ENCODE data around the gene SPTLC2.
A peak's percentile ranks its signal among the peaks of the same experiment; 100 is the strongest.

SPTLC2 gene

GRCh38 chr14:77615361-77616132 lies 890 bp downstream of the SPTLC2 start:
- Histone ChIP-seq H3K36me3 (ENCODE audit: insufficient read depth, low read length) (no peaks in the 10 kb centered on the region), H4K20me1 (ENCODE audit: insufficient read depth, low read length, poor library complexity, severe bottlenecking) (peaks cover 32% of the 10 kb centered on the region), H3K79me2 (ENCODE audit: insufficient read depth, low read length) (peaks cover 51% of the 10 kb centered on the region), H3K4me2 (ENCODE audit: low read depth, low read length, poor library complexity, severe bottlenecking) (peak overlapping the region; percentile 88), H3K9me2 (replicated peaks; ENCODE audit: low read depth, low read length) (no peaks in the 10 kb centered on the region), H3F3A (ENCODE audit: low read depth) (no peaks in the 10 kb centered on the region), H2AFZ (ENCODE audit: low read length) (0 out of 2 replicates have a peak overlapping the region, but pooled peaks have one; percentile 35), H3K9me3 (ENCODE audit: insufficient read depth, low read depth, low read length) (no peaks in the 10 kb centered on the region), H3K27me3 (ENCODE audit: insufficient read depth, low read length, poor library complexity, severe bottlenecking) (no peaks in the 10 kb centered on the region), H3K4me3 (ENCODE audit: low read length, poor library complexity, severe bottlenecking) (peak overlapping the region; percentile 81), H3K4me1 (ENCODE audit: insufficient read depth, low read length, poor library complexity, severe bottlenecking) (peaks cover 27% of the 10 kb centered on the region), H3K9ac (ENCODE audit: low read depth, low read length, poor library complexity, severe bottlenecking) (peak overlapping the region; percentile 79)
- TF ChIP-seq CTCF (conservative IDR thresholded peaks at IDR 0.05; ENCODE audit: low read length) (no peak), EZH2phosphoT487 (IDR thresholded peaks at IDR 0.05; ENCODE audit: borderline replicate concordance) (no peak)

- Histone ChIP-seq H3K9me2 (replicated peaks; ENCODE audit: low read depth, low read length) (no peaks in the 10 kb centered on the region), H3K9me3 (ENCODE audit: insufficient read depth, low read depth, low read length) (no peaks in the 10 kb centered on the region), H2AFZ (ENCODE audit: low read length) (no peak overlapping the region), H3K36me3 (ENCODE audit: insufficient read depth, low read length) (no peaks in the 10 kb centered on the region), H3K27me3 (ENCODE audit: insufficient read depth, low read length, poor library complexity, severe bottlenecking) (no peaks in the 10 kb centered on the region), H4K20me1 (ENCODE audit: insufficient read depth, low read length, poor library complexity, severe bottlenecking) (peaks cover 32% of the 10 kb centered on the region), H3K4me3 (ENCODE audit: low read length, poor library complexity, severe bottlenecking) (peak overlapping the region; percentile 60), H3K9ac (ENCODE audit: low read depth, low read length, poor library complexity, severe bottlenecking) (peak overlapping the region; percentile 45), H3K79me2 (ENCODE audit: insufficient read depth, low read length) (peaks cover 72% of the 10 kb centered on the region), H3K4me1 (ENCODE audit: insufficient read depth, low read length, poor library complexity, severe bottlenecking) (peaks cover 31% of the 10 kb centered on the region), H3F3A (ENCODE audit: low read depth) (no peaks in the 10 kb centered on the region), H3K4me2 (ENCODE audit: low read depth, low read length, poor library complexity, severe bottlenecking) (peak overlapping the region; percentile 77)
- TF ChIP-seq CTCF (conservative IDR thresholded peaks at IDR 0.05; ENCODE audit: low read length): no peak
These were observed 3.2 kb downstream of the SPTLC2 start for GRCh38 chr14:77613201-77613600.

GRCh38 chr14:77612011-77612620 lies 4.3 kb downstream of the SPTLC2 start:
- no peaks in the 10 kb centered on the region for H3K27me3 ChIP-seq (ENCODE audit: insufficient read depth, low read length, poor library complexity, severe bottlenecking)
- no peak overlapping the region for H2AFZ ChIP-seq (ENCODE audit: low read length)
- H3K4me1 ChIP-seq (ENCODE audit: insufficient read depth, low read length, poor library complexity, severe bottlenecking): peaks cover 40% of the 10 kb centered on the region
- peaks cover 36% of the 10 kb centered on the region for H4K20me1 ChIP-seq (ENCODE audit: insufficient read depth, low read length, poor library complexity, severe bottlenecking)
- no peaks in the 10 kb centered on the region for H3F3A ChIP-seq (ENCODE audit: low read depth)
- H3K36me3 ChIP-seq (ENCODE audit: insufficient read depth, low read length): no peaks in the 10 kb centered on the region
- no peaks in the 10 kb centered on the region for H3K9me2 ChIP-seq (replicated peaks; ENCODE audit: low read depth, low read length)
- H3K9me3 ChIP-seq (ENCODE audit: insufficient read depth, low read depth, low read length): no peaks in the 10 kb centered on the region
- H3K4me2 ChIP-seq (ENCODE audit: low read depth, low read length, poor library complexity, severe bottlenecking): peak overlapping the region; percentile 77
- H3K4me3 ChIP-seq (ENCODE audit: low read length, poor library complexity, severe bottlenecking): peak overlapping the region; percentile 60
- H3K79me2 ChIP-seq (ENCODE audit: insufficient read depth, low read length): peaks cover 83% of the 10 kb centered on the region
- peak overlapping the region; percentile 45 for H3K9ac ChIP-seq (ENCODE audit: low read depth, low read length, poor library complexity, severe bottlenecking)
- no peak for TF ChIP-seq EZH2phosphoT487 (IDR thresholded peaks at IDR 0.05; ENCODE audit: borderline replicate concordance)
- TF ChIP-seq CTCF (conservative IDR thresholded peaks at IDR 0.05; ENCODE audit: low read length): no peak
